NOMO-1 (cell line): ENCODE measurements around the gene CHI3L1.

ENCODE experiments used
- DNase-seq, 2 experiments: peaks; one replicate each; lab custom pipeline; 2025; ENCODE audit not compliant: unreplicated experiment in 2 of 2; lab: John Stamatoyannopoulos, UW

Gene CHI3L1

DNA sequence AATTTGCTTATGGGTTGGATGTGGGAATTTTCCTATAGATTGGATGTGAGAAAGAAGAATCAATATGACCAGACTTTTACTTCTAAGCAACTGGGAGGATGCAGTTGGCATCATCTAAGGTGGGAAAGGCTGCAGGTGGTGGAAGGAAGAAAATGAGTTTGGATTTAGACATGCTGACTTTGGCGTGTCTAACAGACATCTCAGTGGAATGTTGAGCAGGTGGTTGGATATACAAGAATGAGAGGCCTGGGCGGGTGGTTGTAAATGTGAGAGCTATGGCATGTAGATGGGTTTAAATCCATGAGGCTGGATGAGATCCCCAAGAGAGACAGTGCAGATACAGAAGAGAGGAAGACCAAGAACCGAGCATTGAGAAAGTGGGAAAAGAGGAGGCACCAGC is 48.4 kb downstream of the CHI3L1 start:
- no peak for DNase-seq

DNA sequence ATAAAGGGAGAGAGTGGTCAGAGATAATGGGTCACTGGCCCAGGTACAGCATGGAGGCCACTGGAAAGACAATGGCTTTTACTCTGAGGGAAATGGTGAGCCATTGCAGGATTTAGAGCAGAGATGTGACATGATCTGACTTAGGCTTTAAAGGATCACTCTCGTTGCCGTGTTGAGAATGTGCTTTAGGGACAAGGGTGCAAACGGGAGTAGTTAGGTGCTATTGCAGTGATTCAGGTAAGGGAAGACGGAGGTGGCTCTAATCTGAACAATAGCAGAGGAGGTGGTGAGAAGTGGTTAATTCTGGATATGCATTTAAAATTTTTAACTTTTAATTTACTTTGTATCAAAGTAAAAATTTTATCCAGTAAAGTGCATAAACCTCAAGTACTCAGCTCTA is 49.2 kb downstream of the CHI3L1 start:
- no peak for DNase-seq

- DNase-seq: no peak
Observed at GRCh38 chr1:203136409-203137042, 50.0 kb downstream of the CHI3L1 start.

GRCh38 chr1:203135636-203136305 is 50.7 kb downstream of the CHI3L1 start:
- peak; percentile 63 to 76 for DNase-seq

DNA sequence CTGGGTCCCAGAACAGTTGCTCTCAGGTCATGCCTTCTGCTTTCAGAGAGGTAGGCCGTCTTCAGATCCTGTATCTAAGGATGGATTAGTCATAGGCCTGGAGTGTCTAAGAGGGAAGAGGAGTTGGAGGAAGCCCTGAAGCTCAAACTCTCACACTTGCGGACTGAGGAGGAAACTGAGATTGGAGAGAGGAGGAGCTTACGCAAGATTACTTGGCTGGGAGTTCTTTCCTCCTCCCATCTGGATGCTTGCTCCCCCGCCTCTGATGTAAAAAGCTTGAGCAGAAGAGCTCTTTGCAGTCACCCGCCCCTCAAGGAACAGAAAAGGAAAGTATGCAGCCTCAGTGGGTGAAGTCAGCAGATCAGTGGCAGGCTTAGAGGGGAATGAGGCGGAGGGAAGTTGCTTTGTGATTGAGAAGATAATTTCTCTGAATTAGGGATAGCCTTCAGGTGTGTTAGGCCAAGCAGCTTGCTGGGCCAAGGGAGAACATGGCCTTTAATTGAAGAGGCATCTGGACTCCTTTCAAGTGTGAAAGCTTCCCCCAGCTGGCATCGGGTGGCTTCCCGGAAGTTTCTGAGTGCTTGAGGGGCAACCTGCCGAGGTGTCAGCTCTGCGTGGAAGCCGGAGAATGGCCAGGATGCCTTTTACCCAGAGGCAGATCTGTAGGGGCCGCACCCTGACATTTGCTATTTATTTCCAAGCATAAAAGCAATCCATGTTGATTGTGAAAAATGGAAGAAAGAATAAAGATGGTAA is 52.4 kb downstream of the CHI3L1 start:
- no peak for DNase-seq

GRCh38 chr1:203131548-203132200 is 54.8 kb downstream of the CHI3L1 start:
- DNase-seq: no peak

- no peak for DNase-seq
Observed at GRCh38 chr1:203130358-203130985, 56.0 kb downstream of the CHI3L1 start.

DNA sequence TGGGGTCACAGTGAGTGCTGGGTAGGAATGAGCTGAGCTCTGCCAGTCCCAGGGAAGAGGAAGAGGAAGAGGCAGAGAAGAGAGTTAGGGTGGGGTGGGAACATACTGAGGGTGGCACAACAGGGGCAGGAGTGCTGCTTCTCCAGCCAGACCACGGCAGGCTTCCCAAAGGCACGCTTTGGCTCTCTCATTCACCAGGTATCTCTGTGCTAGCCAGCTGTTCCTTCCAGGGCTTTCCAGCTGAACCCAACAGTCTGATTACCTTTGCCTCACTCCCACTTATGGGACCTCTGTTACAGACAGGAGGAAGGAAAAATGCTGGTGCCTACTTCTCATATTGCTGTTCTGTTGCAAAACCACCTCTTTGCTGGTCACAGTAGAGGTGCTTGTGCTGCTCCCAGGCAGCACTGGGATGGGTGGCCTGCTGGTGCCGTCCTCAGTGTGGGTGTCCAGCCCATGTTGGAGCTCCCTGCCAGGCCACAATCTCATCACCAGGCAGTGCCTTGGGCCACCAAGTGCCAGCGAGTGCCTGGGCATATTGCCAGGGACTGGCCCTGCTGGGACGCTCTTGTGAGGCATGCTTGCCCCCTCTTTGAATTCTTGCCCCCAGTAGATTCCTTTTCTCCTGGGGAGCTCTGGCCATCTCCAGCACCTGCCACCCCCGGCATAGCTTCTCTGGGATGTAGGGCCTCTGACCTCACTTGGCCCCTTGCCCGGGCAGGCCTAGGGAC is 56.8 kb downstream of the CHI3L1 start:
- DNase-seq: peak in 1 of 2 experiments; percentile 11
